CD8-positive, alpha-beta memory T cell (primary cell): ENCODE measurements around the gene SDK1. TPM values are rescaled to one million over a fixed set of nuclear protein-coding genes. Genes with fewer than 3 reads are reported as not detected.

Experiments used
- CTCF ChIA-PET: fragments of 350-600 bp; sonication (Branson Sonifier 250); formaldehyde crosslinking; loops from one replicate; lab custom pipeline; 2021; ENCODE audit warnings: antibody characterized with exemption; lab: Charles Lee
- POLR2A ChIA-PET: fragments of 350-600 bp; sonication (Branson Sonifier 250); formaldehyde crosslinking; loops from one replicate; lab custom pipeline; 2021; ENCODE audit warnings: antibody characterized with exemption; lab: Charles Lee
- DNase-seq, 5 donors: peaks; one replicate each; pipeline versions ENCODE4 v3.0.0 to v3.0.0-alpha.2; 2020 to 2022; ENCODE audit warnings: mixed read lengths in 1 of 5
- H3K27ac ChIP-seq: one replicate; pipeline ENCODE4 v1.7.0; 2013; ENCODE audit warnings: low read depth, mild to moderate bottlenecking, low read length, moderate library complexity
- H3K27me3 ChIP-seq: 2 replicates; pipeline ENCODE4 v1.7.0; 2013; ENCODE audit warnings: low read length, mild to moderate bottlenecking; ENCODE audit not compliant: insufficient read depth, poor library complexity, severe bottlenecking
- H3K36me3 ChIP-seq: 2 replicates; pipeline ENCODE4 v1.7.0; 2013; ENCODE audit warnings: mild to moderate bottlenecking, low read length, moderate library complexity; ENCODE audit not compliant: insufficient read depth
- H3K4me1 ChIP-seq: 2 replicates; pipeline ENCODE4 v1.7.0; 2013; ENCODE audit warnings: mild to moderate bottlenecking, low read length, moderate library complexity; ENCODE audit not compliant: insufficient read depth
- H3K4me3 ChIP-seq: 2 replicates; pipeline ENCODE4 v1.7.0; 2013; ENCODE audit warnings: mild to moderate bottlenecking, low read length
- H3K9me3 ChIP-seq: 2 replicates; pipeline ENCODE4 v1.7.0; 2013; ENCODE audit warnings: mild to moderate bottlenecking, low read length
- H3K27ac Mint-ChIP-seq, 8 donors: one replicate each; pipeline ENCODE4 v1.8.0; 2020 to 2021; ENCODE audit warnings: mixed read lengths in 8 of 8, mild to moderate bottlenecking in 6 of 8, inconsistent platforms in 3 of 8, moderate library complexity in 3 of 8
- H3K27me3 Mint-ChIP-seq, 2 donors: one replicate each; pipeline ENCODE4 v1.8.0; 2020 to 2021; ENCODE audit warnings: mixed read lengths in 2 of 2, mild to moderate bottlenecking in 1 of 2, moderate library complexity in 1 of 2
- H3K36me3 Mint-ChIP-seq, 3 donors: one replicate each; pipeline ENCODE4 v1.8.0; 2020 to 2021; ENCODE audit warnings: mixed read lengths in 3 of 3, inconsistent platforms in 1 of 3, mild to moderate bottlenecking in 1 of 3
- H3K4me1 Mint-ChIP-seq, 3 donors: one replicate each; pipeline ENCODE4 v1.8.0; 2020 to 2021; ENCODE audit warnings: mixed read lengths in 3 of 3, inconsistent platforms in 1 of 3, mild to moderate bottlenecking in 1 of 3
- H3K4me3 Mint-ChIP-seq, 7 donors: one replicate each; pipeline ENCODE4 v1.8.0; 2020 to 2021; ENCODE audit warnings: mixed read lengths in 7 of 7, mild to moderate bottlenecking in 6 of 7, moderate library complexity in 4 of 7, inconsistent platforms in 2 of 7
- H3K9me3 Mint-ChIP-seq, 5 donors: one replicate each; pipeline ENCODE4 v1.8.0; 2020 to 2022; ENCODE audit warnings: mixed read lengths in 5 of 5, mild to moderate bottlenecking in 3 of 5, moderate library complexity in 2 of 5, inconsistent platforms in 1 of 5
- polyA plus RNA-seq: library from polyadenylated mRNA; unstranded; fragments of 300-500 nt; fragmentation: Illumina TruSeq; gene quantifications from one replicate; pipeline ENCODE4 v1.2.3, GENCODE V29; 2021
- total RNA-seq, 2 experiments: library from RNA; stranded (reverse); gene quantifications; one replicate each; pipeline ENCODE4 v1.2.3, GENCODE V29; 2021

The SDK1 gene
- total and polyA plus RNA-seq, 3 experiments from 2014 or later: 0.04 TPM; not detected in 1

DNA sequence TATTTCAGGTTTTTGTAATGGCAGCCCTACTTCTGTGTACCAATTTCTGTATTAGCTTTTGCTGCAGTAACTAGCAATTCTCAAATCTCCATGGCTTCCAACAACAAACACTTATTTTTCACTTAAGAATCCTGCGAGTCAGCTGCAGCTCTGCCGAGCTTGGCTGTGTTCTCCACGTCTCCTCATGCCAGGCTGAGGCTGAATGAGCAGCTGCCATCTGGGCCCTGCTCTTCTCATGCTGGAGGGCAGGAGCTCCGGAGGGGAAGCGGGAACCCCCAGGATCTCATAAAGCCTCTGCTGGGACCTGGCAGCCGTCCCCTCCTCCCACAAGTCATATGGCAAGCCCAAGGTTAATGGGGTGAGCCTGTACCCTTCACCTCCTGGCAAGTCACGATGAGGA lies 591.1 kb downstream of the SDK1 start:
- Histone ChIP-seq H3K27me3 (no peaks in the 10 kb centered on the region), H3K9me3 (no peaks in the 10 kb centered on the region), H3K4me1 (no peaks in the 10 kb centered on the region), H3K4me3 (no peak overlapping the region), H3K27ac (no peak overlapping the region), H3K36me3 (no peaks in the 10 kb centered on the region)
- CTCF ChIA-PET: interaction anchor here (1.4 kb wide), 1 partner anchor 1026 kb away, joined by 3 read pairs; no protein-coding TSS in a partner anchor
- Mint-ChIP-seq H3K4me3 (no peak overlapping the region), H3K4me1 (no peaks in the 10 kb centered on the region), H3K36me3 (no peaks in the 10 kb centered on the region), H3K27ac (no peak overlapping the region), H3K27me3 (peaks cover 15 to 25% of the 10 kb centered on the region in 2 donors), H3K9me3 (no peaks in the 10 kb centered on the region)
- DNase-seq: no peak
- POLR2A ChIA-PET: no interaction called here

DNA sequence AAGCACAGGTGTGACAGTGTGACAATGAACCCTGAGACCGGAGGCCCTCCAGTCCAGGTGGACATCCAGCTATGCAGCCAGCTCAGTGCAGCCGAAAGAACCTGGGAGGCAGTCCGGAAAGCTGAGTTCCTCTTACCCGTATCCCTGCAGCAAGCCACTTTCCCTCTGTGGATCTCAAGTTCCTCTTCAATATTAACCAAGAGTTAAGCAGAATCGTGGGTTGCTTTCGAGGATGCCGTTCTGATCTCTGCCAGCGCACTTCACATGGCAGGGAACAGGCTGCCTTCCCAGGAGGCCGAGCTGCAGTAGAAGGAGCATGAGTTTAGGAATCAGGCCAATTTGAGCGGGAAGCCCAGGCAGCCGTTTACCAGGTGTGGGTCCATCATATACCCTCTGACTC lies 591.6 kb downstream of the SDK1 start:
- no peak for DNase-seq
- Mint-ChIP-seq H3K27ac (peak overlapping the region in 1 of 8 donors; percentile 19), H3K27me3 (peaks cover 19 to 25% of the 10 kb centered on the region in 2 donors), H3K4me3 (no peak overlapping the region), H3K9me3 (no peaks in the 10 kb centered on the region), H3K4me1 (no peaks in the 10 kb centered on the region), H3K36me3 (no peaks in the 10 kb centered on the region)
- ChIA-PET POLR2A (no interaction called here), CTCF (interaction anchor here (1.4 kb wide), 1 partner anchor 1027 kb away, joined by 3 read pairs; no protein-coding TSS in a partner anchor)
- H3K4me1 ChIP-seq: no peaks in the 10 kb centered on the region
- no peak overlapping the region for H3K4me3 ChIP-seq
- H3K27me3 ChIP-seq: no peaks in the 10 kb centered on the region
- H3K36me3 ChIP-seq: no peaks in the 10 kb centered on the region
- no peaks in the 10 kb centered on the region for H3K9me3 ChIP-seq
- H3K27ac ChIP-seq: no peak overlapping the region

DNA sequence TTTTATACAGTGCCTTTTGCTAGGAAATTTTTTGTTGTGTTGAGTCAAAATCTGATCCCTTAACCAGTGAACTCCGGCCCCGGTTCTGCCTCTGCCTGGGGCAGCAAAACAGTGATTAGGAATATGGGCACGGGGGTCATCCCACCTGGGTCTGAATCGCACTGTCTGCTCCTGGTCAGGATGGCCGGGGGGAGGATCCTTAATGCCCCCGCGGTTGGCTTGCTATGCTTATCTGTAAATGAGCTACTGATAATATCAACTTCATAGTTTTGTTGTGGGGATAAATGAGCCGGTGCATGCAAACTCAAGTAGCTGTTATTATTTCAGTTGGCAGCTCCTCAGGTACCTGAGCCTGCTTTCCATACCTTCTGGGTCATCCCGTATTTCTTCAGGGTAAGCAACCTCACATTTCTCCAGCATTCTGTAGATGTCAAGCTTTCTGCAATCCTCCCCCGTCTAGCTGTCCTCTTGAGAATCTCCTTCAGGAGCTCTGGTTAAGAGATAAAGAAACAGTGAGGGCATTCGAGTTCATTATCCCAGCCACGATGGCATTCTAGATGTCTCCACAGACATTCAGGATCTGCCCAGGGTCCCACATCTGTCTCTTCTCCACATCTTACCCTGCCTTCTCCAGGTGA lies 592.2 kb downstream of the SDK1 start:
- Histone ChIP-seq H3K4me1 (no peaks in the 10 kb centered on the region), H3K27ac (no peak overlapping the region), H3K36me3 (no peaks in the 10 kb centered on the region), H3K4me3 (no peak overlapping the region), H3K9me3 (no peaks in the 10 kb centered on the region), H3K27me3 (no peaks in the 10 kb centered on the region)
- no peak for DNase-seq
- ChIA-PET CTCF (no interaction called here), POLR2A (no interaction called here)
- H3K27me3 Mint-ChIP-seq: peaks cover 21 to 25% of the 10 kb centered on the region in 2 donors
- no peaks in the 10 kb centered on the region for H3K4me1 Mint-ChIP-seq
- H3K9me3 Mint-ChIP-seq: no peaks in the 10 kb centered on the region
- H3K27ac Mint-ChIP-seq: no peak overlapping the region
- H3K36me3 Mint-ChIP-seq: no peaks in the 10 kb centered on the region
- no peak overlapping the region for H3K4me3 Mint-ChIP-seq

DNA sequence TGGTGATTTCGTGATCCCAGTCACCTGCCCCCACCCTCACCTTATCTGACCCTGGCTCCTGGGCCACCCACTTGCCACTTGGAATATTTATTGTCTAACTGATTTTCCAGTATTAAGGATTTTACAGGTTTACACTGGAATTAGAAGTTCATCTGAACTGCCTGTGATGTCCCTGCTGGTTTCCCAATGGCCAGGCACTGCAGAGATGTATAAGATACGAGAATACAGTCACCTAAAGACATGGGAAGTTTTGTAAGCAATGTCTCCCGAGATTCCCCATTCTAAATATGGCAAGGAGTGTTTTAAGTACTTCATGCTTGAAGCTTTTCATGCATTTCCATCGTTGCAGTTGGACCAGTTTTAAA lies 592.7 kb downstream of the SDK1 start:
- no peaks in the 10 kb centered on the region for H3K4me1 Mint-ChIP-seq
- Histone ChIP-seq H3K4me1 (no peaks in the 10 kb centered on the region), H3K36me3 (no peaks in the 10 kb centered on the region), H3K4me3 (no peak overlapping the region), H3K27me3 (no peaks in the 10 kb centered on the region), H3K27ac (no peak overlapping the region), H3K9me3 (no peaks in the 10 kb centered on the region)
- no peaks in the 10 kb centered on the region for H3K9me3 Mint-ChIP-seq
- no peak overlapping the region for H3K27ac Mint-ChIP-seq
- ChIA-PET CTCF (no interaction called here), POLR2A (no interaction called here)
- H3K36me3 Mint-ChIP-seq: no peaks in the 10 kb centered on the region
- H3K4me3 Mint-ChIP-seq: no peak overlapping the region
- DNase-seq: no peak
- peaks cover 21 to 25% of the 10 kb centered on the region in 2 donors for H3K27me3 Mint-ChIP-seq

DNA sequence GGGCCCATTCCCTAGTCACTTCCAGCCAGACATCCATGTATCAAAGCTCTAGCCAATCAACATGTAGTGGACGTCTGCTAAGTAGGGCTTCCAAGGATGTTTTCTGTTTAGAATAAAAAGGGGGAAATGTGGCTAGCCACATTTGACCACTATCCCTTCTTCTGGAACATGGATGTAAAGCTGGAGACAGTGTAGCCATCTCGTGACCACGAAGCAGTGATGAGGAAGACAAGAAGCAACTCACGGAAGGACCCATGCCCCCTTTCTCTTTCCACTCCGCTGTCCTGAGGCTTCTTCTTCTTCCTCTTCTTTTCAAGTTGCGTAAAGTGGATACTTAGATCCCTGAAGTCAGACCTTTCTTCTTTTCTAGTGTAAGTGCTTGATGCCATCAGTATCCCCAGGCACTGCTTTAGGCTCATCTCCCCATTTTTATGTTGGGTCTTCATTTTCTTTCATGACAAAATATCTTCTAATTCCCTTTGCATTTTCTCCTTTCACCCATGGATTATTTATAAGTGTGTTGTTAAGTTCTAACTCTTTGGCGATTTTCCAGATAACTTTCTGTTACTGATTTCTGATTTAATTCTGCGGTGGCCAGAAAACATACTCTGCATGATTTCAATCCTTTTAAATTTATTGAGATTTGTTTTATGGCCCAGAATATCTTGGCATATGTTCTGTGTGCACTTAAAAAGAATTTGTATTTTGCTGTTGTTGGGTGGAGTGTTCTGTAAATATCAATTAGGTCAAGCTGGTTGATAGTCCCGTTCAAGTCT lies 594.5 kb downstream of the SDK1 start:
- H3K4me3 Mint-ChIP-seq: no peak overlapping the region
- peaks cover 20 to 23% of the 10 kb centered on the region in 2 donors for H3K27me3 Mint-ChIP-seq
- Histone ChIP-seq H3K27ac (no peak overlapping the region), H3K27me3 (no peaks in the 10 kb centered on the region), H3K4me3 (no peak overlapping the region), H3K36me3 (no peaks in the 10 kb centered on the region), H3K9me3 (no peaks in the 10 kb centered on the region), H3K4me1 (no peaks in the 10 kb centered on the region)
- no peaks in the 10 kb centered on the region for H3K9me3 Mint-ChIP-seq
- no peaks in the 10 kb centered on the region for H3K4me1 Mint-ChIP-seq
- H3K27ac Mint-ChIP-seq: peak overlapping the region in 1 of 8 donors; percentile 19
- DNase-seq: no peak
- H3K36me3 Mint-ChIP-seq: no peaks in the 10 kb centered on the region
- POLR2A ChIA-PET: no interaction called here
- CTCF ChIA-PET: interaction anchor here (0.9 to 1.8 kb wide), 2 partner anchors 587 to 1031 kb away, joined by 3 to 4 read pairs; no protein-coding TSS in a partner anchor

DNA sequence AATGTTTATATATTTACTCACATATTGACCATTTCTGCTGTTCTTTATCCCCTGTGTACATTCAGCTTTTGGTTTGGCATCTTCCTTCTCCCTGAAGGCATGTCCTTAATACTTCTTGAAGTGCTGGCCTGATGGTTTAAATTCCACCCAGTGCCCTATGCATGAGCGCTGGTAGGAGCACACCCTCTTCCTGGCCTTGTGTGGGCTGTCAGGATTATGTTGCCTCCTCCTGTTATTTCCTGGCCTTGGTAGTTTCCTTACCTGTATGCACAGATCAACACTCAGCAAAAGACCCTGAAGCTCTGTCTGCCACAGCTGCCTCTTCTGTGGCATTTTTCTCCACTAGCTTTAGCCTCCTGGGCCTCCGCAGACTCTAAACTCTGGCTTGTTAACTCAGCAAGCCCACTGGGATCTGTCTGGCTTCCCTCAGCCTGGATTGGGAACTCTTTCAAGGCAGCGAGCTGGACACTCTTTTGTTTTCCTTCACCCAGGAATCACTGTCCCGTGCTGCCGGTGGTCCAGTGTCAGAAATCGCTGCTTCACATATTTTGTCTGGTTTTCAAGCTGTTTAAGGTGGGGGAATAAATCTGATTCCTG lies 595.2 kb downstream of the SDK1 start:
- Mint-ChIP-seq H3K27me3 (peaks cover 20 to 26% of the 10 kb centered on the region in 2 donors), H3K36me3 (no peaks in the 10 kb centered on the region), H3K9me3 (no peaks in the 10 kb centered on the region), H3K4me3 (no peak overlapping the region), H3K4me1 (no peaks in the 10 kb centered on the region), H3K27ac (no peak overlapping the region)
- no peaks in the 10 kb centered on the region for H3K4me1 ChIP-seq
- no peaks in the 10 kb centered on the region for H3K36me3 ChIP-seq
- no peaks in the 10 kb centered on the region for H3K27me3 ChIP-seq
- no peak for DNase-seq
- no peak overlapping the region for H3K4me3 ChIP-seq
- POLR2A ChIA-PET: no interaction called here
- CTCF ChIA-PET: interaction anchor here (1.8 kb wide), 1 partner anchor 1032 kb away, joined by 4 read pairs; no protein-coding TSS in a partner anchor
- H3K27ac ChIP-seq: no peak overlapping the region
- H3K9me3 ChIP-seq: no peaks in the 10 kb centered on the region

DNA sequence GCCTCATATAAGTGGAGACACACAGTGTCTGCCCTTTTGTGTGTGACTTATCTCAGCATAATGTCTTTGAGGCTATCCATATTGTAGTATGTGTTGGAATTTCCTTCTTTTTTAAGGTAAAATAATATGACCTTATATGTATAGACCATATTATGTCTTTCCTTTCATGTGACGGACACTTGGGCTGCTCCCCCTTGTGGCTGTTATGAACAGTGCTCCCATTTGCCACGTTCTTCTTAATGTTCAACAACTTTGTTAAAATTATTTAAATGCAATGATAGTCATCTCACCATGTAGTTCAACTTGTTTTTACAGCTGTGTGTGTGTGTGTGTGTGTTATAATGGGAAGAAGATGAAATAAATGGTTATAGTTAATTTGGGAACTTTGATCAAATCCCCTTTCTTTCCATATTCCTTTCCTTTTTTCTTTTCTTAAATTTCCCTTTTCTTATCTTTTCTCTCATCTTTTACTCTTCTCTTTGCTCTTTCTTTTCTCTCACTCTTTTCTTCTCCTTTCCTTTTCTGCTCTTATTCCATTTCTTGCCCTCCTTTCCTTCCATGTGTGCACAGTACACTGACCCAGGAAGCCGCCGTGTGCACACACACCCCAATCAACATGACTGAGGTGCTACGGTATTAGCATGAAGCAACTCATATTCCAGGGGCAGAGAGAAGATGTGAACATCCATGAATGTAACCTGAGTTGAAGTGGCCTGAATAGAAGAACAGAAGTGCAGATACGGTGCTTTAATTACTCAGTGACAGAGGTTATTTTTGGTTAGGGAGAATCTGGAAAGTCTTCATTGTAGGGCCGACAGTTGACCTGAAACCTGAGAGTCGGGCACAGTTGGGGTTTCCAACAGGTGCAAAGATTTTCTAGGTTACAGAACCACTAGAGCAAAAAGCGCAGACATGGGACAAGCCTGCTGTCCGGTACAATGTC lies 596.6 kb downstream of the SDK1 start:
- no peaks in the 10 kb centered on the region for H3K9me3 ChIP-seq
- no peaks in the 10 kb centered on the region for H3K4me1 Mint-ChIP-seq
- DNase-seq: peak; percentile 16 to 55 (median 26)
- CTCF ChIA-PET: interaction anchor here (0.8 to 1.3 kb wide), 2 partner anchors 596 to 1033 kb away, joined by 3 to 6 read pairs; no protein-coding TSS in a partner anchor
- H3K4me3 Mint-ChIP-seq: no peak overlapping the region
- no peaks in the 10 kb centered on the region for H3K36me3 Mint-ChIP-seq
- no peaks in the 10 kb centered on the region for H3K4me1 ChIP-seq
- H3K9me3 Mint-ChIP-seq: no peaks in the 10 kb centered on the region
- H3K27ac ChIP-seq: no peak overlapping the region
- H3K36me3 ChIP-seq: no peaks in the 10 kb centered on the region
- POLR2A ChIA-PET: no interaction called here
- H3K4me3 ChIP-seq: no peak overlapping the region
- peaks cover 18 to 22% of the 10 kb centered on the region in 2 donors for H3K27me3 Mint-ChIP-seq
- no peak overlapping the region for H3K27ac Mint-ChIP-seq
- H3K27me3 ChIP-seq: no peaks in the 10 kb centered on the region
